CD14-positive monocyte (primary cell): ENCODE measurements around the gene AS3MT. TPM values are rescaled to one million over a fixed set of nuclear protein-coding genes. Genes with fewer than 3 reads are reported as not detected.
"Not testable (repeated sequence)": the region's sequence is repeated elsewhere in the genome, so short reads cannot be mapped to it uniquely, and the experiment has no call there.

Experiments
- DNase-seq, 3 donors: peaks; one replicate each; pipeline ENCODE4 v3.0.0-alpha.2; 2011 to 2022
- H2AFZ ChIP-seq: 2 replicates; pipeline ENCODE4 v1.6.0; 2012; ENCODE audit warnings: mild to moderate bottlenecking, low read depth, low read length, inconsistent platforms; ENCODE audit not compliant: insufficient read depth, poor library complexity, severe bottlenecking
- H3K27ac ChIP-seq, 2 donors: 1 replicate in 1 of 2; 2 replicates in 1 of 2; pipeline ENCODE4 v1.5.1; 2012 to 2013; ENCODE audit warnings: low read length in 2 of 2, control low read depth in 1 of 2, inconsistent platforms in 1 of 2, low read depth in 1 of 2, mild to moderate bottlenecking in 1 of 2
- H3K27me3 ChIP-seq, 2 donors: one replicate each; pipeline versions ENCODE4 v1.6.0 to v1.6.1; 2011 to 2013; ENCODE audit warnings: low read length in 2 of 2; ENCODE audit not compliant: control insufficient read depth in 2 of 2, insufficient read depth in 2 of 2
- H3K36me3 ChIP-seq, 2 donors: replicated peaks in 1 of 2; 1 replicate in 1 of 2; 2 replicates in 1 of 2; pipeline versions ENCODE4 v1.5.1 to v1.6.1; 2012 to 2013; ENCODE audit warnings: low read length in 2 of 2, control low read depth in 1 of 2, inconsistent platforms in 1 of 2, mild to moderate bottlenecking in 1 of 2; ENCODE audit not compliant: insufficient read depth in 2 of 2, control insufficient read depth in 1 of 2
- H3K4me1 ChIP-seq, 2 donors: 1 replicate in 1 of 2; 2 replicates in 1 of 2; pipeline versions ENCODE4 v1.5.1 to v1.6.1; 2012 to 2013; ENCODE audit warnings: low read length in 2 of 2, control low read depth in 1 of 2, inconsistent platforms in 1 of 2, mild to moderate bottlenecking in 1 of 2, moderate library complexity in 1 of 2; ENCODE audit not compliant: insufficient read depth in 2 of 2, control insufficient read depth in 1 of 2
- H3K4me2 ChIP-seq: replicated peaks from 2 replicates; pipeline ENCODE3; 2012; ENCODE audit warnings: low read length, moderate library complexity, mild to moderate bottlenecking; ENCODE audit not compliant: poor library complexity, severe bottlenecking; ENCODE audit errors: extremely low read depth
- H3K4me3 ChIP-seq, 3 experiments: fragments of 200-600 bp in 1 of 3; sonication (generic) in 1 of 3; replicated peaks in 1 of 3; 1 replicate in 2 of 3; 2 replicates in 1 of 3; pipeline ENCODE4 v1.5.1; 2011 to 2013; ENCODE audit warnings: low read length in 3 of 3, mild to moderate bottlenecking in 3 of 3, control low read depth in 2 of 3, low read depth in 2 of 3, inconsistent platforms in 1 of 3, moderate library complexity in 1 of 3
- H3K79me2 ChIP-seq: 2 replicates; pipeline ENCODE4 v1.6.0; 2012; ENCODE audit warnings: mild to moderate bottlenecking, control low read depth, inconsistent platforms, low read length, moderate library complexity; ENCODE audit not compliant: insufficient read depth
- H3K9ac ChIP-seq: 2 replicates; pipeline ENCODE4 v1.6.0; 2017; ENCODE audit warnings: low read length, mild to moderate bottlenecking; ENCODE audit not compliant: insufficient read depth, poor library complexity, severe bottlenecking
- H3K9me3 ChIP-seq, 2 donors: replicated peaks in 1 of 2; 1 replicate in 1 of 2; 2 replicates in 1 of 2; pipeline versions ENCODE4 v1.5.1 to v1.6.1; 2012 to 2013; ENCODE audit warnings: low read length in 2 of 2, control low read depth in 1 of 2; ENCODE audit not compliant: control insufficient read depth in 1 of 2, insufficient read depth in 1 of 2
- H4K20me1 ChIP-seq: 2 replicates; pipeline ENCODE4 v1.6.0; 2012; ENCODE audit warnings: mild to moderate bottlenecking, low read length, control low read depth, moderate library complexity; ENCODE audit not compliant: insufficient read depth
- H3K27ac Mint-ChIP-seq, 7 donors: one replicate each; pipeline ENCODE4 v1.8.0; 2020; ENCODE audit warnings: mild to moderate bottlenecking in 7 of 7, mixed read lengths in 7 of 7, moderate library complexity in 6 of 7, inconsistent platforms in 2 of 7
- H3K27me3 Mint-ChIP-seq, 3 donors: one replicate each; pipeline ENCODE4 v1.8.0; 2021 to 2022; ENCODE audit warnings: low read depth in 3 of 3, mild to moderate bottlenecking in 3 of 3, mixed read lengths in 3 of 3, moderate library complexity in 3 of 3, inconsistent platforms in 1 of 3
- H3K36me3 Mint-ChIP-seq, 2 donors: one replicate each; pipeline ENCODE4 v1.8.0; 2020; ENCODE audit warnings: mixed read lengths in 2 of 2, inconsistent platforms in 1 of 2, mild to moderate bottlenecking in 1 of 2
- H3K4me1 Mint-ChIP-seq: one replicate; pipeline ENCODE4 v1.8.0; 2020; ENCODE audit warnings: mild to moderate bottlenecking, mixed read lengths
- H3K4me3 Mint-ChIP-seq, 2 donors: one replicate each; pipeline ENCODE4 v1.8.0; 2020; ENCODE audit warnings: mild to moderate bottlenecking in 2 of 2, mixed read lengths in 2 of 2, moderate library complexity in 1 of 2
- H3K9me3 Mint-ChIP-seq, 7 donors: one replicate each; pipeline ENCODE4 v1.8.0; 2020 to 2022; ENCODE audit warnings: mixed read lengths in 7 of 7, mild to moderate bottlenecking in 6 of 7, moderate library complexity in 6 of 7, inconsistent platforms in 2 of 7
- CTCF ChIP-seq: fragments of 200-600 bp; IDR thresholded peaks from one replicate; pipeline ENCODE4 v1.8.0; 2022; ENCODE audit warnings: antibody characterized with exemption, mild to moderate bottlenecking
- WGBS: methylation state at CpG from one replicate; pipeline ENCODE4 v1.1.5; 2013; ENCODE audit warnings: missing lambda C conversion rate; ENCODE audit not compliant: insufficient coverage; 5-methylcytosine and 5-hydroxymethylcytosine counted together
- intact Hi-C, 2 donors: fragments of 100-400 bp; cut with micrococcal nuclease; formaldehyde crosslinking; loops; one replicate each; pipeline versions ENCODE4 v1.15.0 to v1.15.1; 2023
- polyA minus RNA-seq: library from RNA; depleted of rRNA, polyadenylated mRNA; stranded (reverse); fragments of >200 nt; gene quantifications from 2 replicates; pipeline ENCODE4 v1.2.3, GENCODE V29; 2012
- polyA plus RNA-seq, 3 donors: library from polyadenylated mRNA; depleted of rRNA in 1 of 3; unstranded in 2 of 3; stranded (reverse) in 1 of 3; fragments of 300-500 nt in 2 of 3; fragments of >200 nt in 1 of 3; fragmentation: Illumina TruSeq in 2 of 3; gene quantifications; 1 replicate in 2 of 3; 2 replicates in 1 of 3; pipeline ENCODE4 v1.2.3, GENCODE V29; 2012 to 2021
- total RNA-seq, 12 experiments: library from RNA in 1 of 12; stranded (reverse) in 1 of 12; fragments of 120-200 nt in 1 of 12; gene quantifications; one replicate each; pipeline ENCODE4 v1.2.4 and lab custom pipeline; 2013 to 2026; ENCODE audit warnings: mixed read lengths in 6 of 12, inconsistent platforms in 1 of 12

Gene AS3MT
- 2.9 TPM for total RNA-seq (2013)
- polyA plus RNA-seq (under 1 TPM in 2 of 3 donors, not detected in 1; 0.09 to 0.45 TPM), polyA minus RNA-seq (0.14 TPM in 1 of 2 replicates, not detected in the other), total RNA-seq (lab: John Stamatoyannopoulos, UW) (0 to 0.58 (median 0.12) reads per million in 11 experiments)

- Mint-ChIP-seq H3K9me3 (peaks cover 0 to 10% (median 1%) of the 10 kb centered on the region in 7 donors), H3K4me1 (peaks cover 16% of the 10 kb centered on the region), H3K27ac (no peak within 1 kb of the TSS), H3K36me3 (peaks cover 21 to 31% of the 10 kb centered on the region in 2 donors), H3K4me3 (peak within 1 kb of the TSS; percentile 1 to 80), H3K27me3 (peaks cover 24 to 41% (median 32%) of the 10 kb centered on the region in 3 donors)
- peaks cover 3 to 11% of the 10 kb centered on the region in 2 donors for H3K9me3 ChIP-seq
- H3K36me3 ChIP-seq = peaks cover 0 to 2% of the 10 kb centered on the region in 2 donors
- peaks cover 5 to 8% of the 10 kb centered on the region in 2 donors for H3K4me1 ChIP-seq
- no peak within 1 kb of the TSS for H3K9ac ChIP-seq
- no peak within 1 kb of the TSS for H3K4me3 ChIP-seq
- WGBS = 11% methylated on average over 42 of the region's 63 CpGs
- no peak for DNase-seq
- intact Hi-C loops = no loop called here
- peaks cover 24 to 33% of the 10 kb centered on the region in 2 donors for H3K27me3 ChIP-seq
- no peaks in the 10 kb centered on the region for H4K20me1 ChIP-seq
- no peak within 1 kb of the TSS for H3K27ac ChIP-seq
- no peaks in the 10 kb centered on the region for H3K79me2 ChIP-seq
- no peak for TF ChIP-seq CTCF
- no peak within 1 kb of the TSS for H2AFZ ChIP-seq
- no peak within 1 kb of the TSS for H3K4me2 ChIP-seq
These were observed at the start of gene AS3MT for GRCh38 chr10:102869258-102870198. Gene AS3MT, plus strand, starts transcription at chr10:102869470. Its CDS starts 123 bp downstream, at chr10:102869593.

- peak overlapping the region; percentile 93 to 94 for H3K27ac ChIP-seq
- H2AFZ ChIP-seq, H4K20me1 ChIP-seq, H3K9me3 Mint-ChIP-seq, DNase-seq, intact Hi-C loops, H3K9ac ChIP-seq, H3K79me2 ChIP-seq, H3K4me2 ChIP-seq, H3K4me3 ChIP-seq, H3K36me3 Mint-ChIP-seq, H3K36me3 ChIP-seq, H3K27me3 Mint-ChIP-seq, H3K4me3 Mint-ChIP-seq, H3K9me3 ChIP-seq, H3K27me3 ChIP-seq: not testable (repeated sequence)
- H3K4me1 ChIP-seq = peaks cover 50% of the 10 kb centered on the region in 2 donors
- H3K4me1 Mint-ChIP-seq = peaks cover 48% of the 10 kb centered on the region
- 96% methylated on average over 3 of the region's 5 CpGs for WGBS
- peak overlapping the region; percentile 73 to 100 (median 99) for H3K27ac Mint-ChIP-seq
These were observed 49.3 kb upstream of the AS3MT start for GRCh38 chr10:102820008-102820407.
